ENCODE results near the gene NRIP2.

- TF ChIP-seq POLR2AphosphoS5 (IDR thresholded peaks at IDR 0.05; ENCODE audit: low read depth, low read length) (no peak), REST (IDR thresholded peaks at IDR 0.05; ENCODE audit: insufficient read depth in 1 of 2, low read depth in 2 of 2, low read length in 2 of 2) (no peak), SIN3A (IDR thresholded peaks at IDR 0.05; ENCODE audit: borderline replicate concordance, insufficient read depth, low read length) (no peak)
Measured at GRCh38 chr12:2877953-2878732, 43.3 kb upstream of the NRIP2 start.

Measured in PFSK-1 (cell line).